Caco-2 (cell line): ENCODE results near the gene NKX1-2. TPM values are rescaled to one million over a fixed set of nuclear protein-coding genes. Genes with fewer than 3 reads are reported as not detected.

Source experiments
- BruUV-seq: library from RNA; stranded (reverse); fragments of 400-500 nt; replicated peaks from 2 replicates; lab custom pipeline; 2021; lab: Mats Ljungman, UMichigan
- CTCF ChIA-PET: fragments of 300-600 bp; sonication (Branson Sonifier 250); formaldehyde crosslinking; loops from one replicate; lab custom pipeline; 2022; ENCODE audit warnings: antibody characterized with exemption; lab: Charles Lee
- POLR2A ChIA-PET: fragments of 300-600 bp; sonication (Branson Sonifier 250); formaldehyde crosslinking; loops from one replicate; lab custom pipeline; 2022; ENCODE audit warnings: antibody characterized with exemption; lab: Charles Lee
- DNase-seq, 2 experiments: peaks; one replicate each; pipeline versions ENCODE4 v3.0.0 to v3.0.0-alpha.2; 2020 to 2022
- H3K27me3 ChIP-seq: replicated peaks from 2 replicates; pipeline ENCODE4 v1.6.0; 2011; ENCODE audit warnings: low read length; ENCODE audit not compliant: control insufficient read depth, insufficient read depth
- H3K36me3 ChIP-seq: 2 replicates; pipeline ENCODE4 v1.5.1; 2011; ENCODE audit warnings: low read length; ENCODE audit not compliant: control insufficient read depth, insufficient read depth
- H3K4me1 ChIP-seq: fragments of 250-450 bp; sonication (Bioruptor Pico); 2 replicates; pipeline ENCODE4 v1.5.1; 2020; ENCODE audit warnings: mild to moderate bottlenecking
- H3K4me3 ChIP-seq: 2 replicates; pipeline ENCODE4 v1.5.1; 2011; ENCODE audit warnings: low read depth, mild to moderate bottlenecking, control low read depth, low read length
- H3K9me3 ChIP-seq: fragments of 250-450 bp; sonication (Bioruptor Pico); 2 replicates; pipeline ENCODE4 v1.5.1; 2020; ENCODE audit warnings: mild to moderate bottlenecking, moderate library complexity
- H3K27ac Mint-ChIP-seq: one replicate; pipeline ENCODE4 v1.8.0; 2022; ENCODE audit warnings: mixed read lengths; ENCODE audit not compliant: unreplicated experiment
- H3K27me3 Mint-ChIP-seq: one replicate; pipeline ENCODE4 v1.8.0; 2022; ENCODE audit warnings: mixed read lengths; ENCODE audit not compliant: insufficient read depth, unreplicated experiment
- H3K36me3 Mint-ChIP-seq: one replicate; pipeline ENCODE4 v1.8.0; 2022; ENCODE audit warnings: mild to moderate bottlenecking, mixed read lengths; ENCODE audit not compliant: insufficient read depth, unreplicated experiment
- H3K4me1 Mint-ChIP-seq: one replicate; pipeline ENCODE4 v1.8.0; 2022; ENCODE audit warnings: low read depth, mixed read lengths; ENCODE audit not compliant: unreplicated experiment
- H3K4me3 Mint-ChIP-seq: one replicate; pipeline ENCODE4 v1.8.0; 2022; ENCODE audit warnings: mild to moderate bottlenecking, moderate library complexity, mixed read lengths; ENCODE audit not compliant: unreplicated experiment
- H3K9me3 Mint-ChIP-seq: one replicate; pipeline ENCODE4 v1.8.0; 2022; ENCODE audit warnings: mixed read lengths; ENCODE audit not compliant: unreplicated experiment
- CTCF ChIP-seq, 2 experiments: fragments of 200-600 bp in 1 of 2; IDR thresholded peaks; 1 replicate in 1 of 2; 2 replicates in 1 of 2; pipeline versions ENCODE4 v1.5.1 to v1.8.0; 2011 to 2022; ENCODE audit warnings: antibody characterized with exemption in 1 of 2, control low read depth in 1 of 2, inconsistent platforms in 1 of 2, low read depth in 1 of 2, low read length in 1 of 2, mild to moderate bottlenecking in 1 of 2, moderate library complexity in 1 of 2; ENCODE audit not compliant: insufficient read depth in 1 of 2, severe bottlenecking in 1 of 2, unreplicated experiment in 1 of 2
- intact Hi-C: fragments of 100-400 bp; cut with micrococcal nuclease; formaldehyde crosslinking; loops from one replicate; pipeline ENCODE4 v1.10.0; 2022; ENCODE audit not compliant: unreplicated experiment
- total RNA-seq: library from RNA; stranded (reverse); gene quantifications from 2 replicates; pipeline ENCODE4 v1.2.3, GENCODE V29; 2022

Gene NKX1-2
- total RNA-seq, 1 experiment from 2014 or later, result 2.8 TPM

DNA sequence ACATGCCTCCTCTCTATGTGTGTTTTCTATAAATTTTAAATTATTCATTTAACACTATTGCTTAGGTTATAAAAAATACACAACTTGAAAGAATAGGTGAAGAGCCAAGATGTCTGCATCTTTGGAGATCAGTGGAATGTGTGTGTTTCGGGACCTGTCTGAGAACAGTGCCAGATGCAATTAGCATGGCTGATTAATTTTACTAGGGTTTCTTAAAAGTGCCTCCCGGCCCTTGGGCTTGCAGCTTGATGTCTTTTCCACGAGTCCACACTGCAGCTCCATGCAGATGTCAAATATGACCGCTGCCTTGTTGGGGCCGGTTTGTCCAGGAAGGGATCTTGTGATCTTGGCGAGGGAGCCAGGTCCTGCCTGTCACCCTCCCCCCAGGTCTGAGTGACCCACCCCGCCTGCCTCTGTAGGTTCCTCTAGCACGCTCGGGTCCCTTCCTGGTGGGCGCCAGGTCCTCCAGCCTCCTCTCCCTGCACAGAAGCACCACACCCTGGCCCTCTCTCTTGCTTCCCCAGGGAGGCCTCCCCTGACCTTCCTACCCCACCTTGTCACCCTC lies 32.5 kb upstream of the NKX1-2 start:
- POLR2A ChIA-PET, result no interaction called here
- Histone ChIP-seq H3K36me3 (peaks cover 2% of the 10 kb centered on the region), H3K4me3 (no peak overlapping the region), H3K9me3 (peaks cover 7% of the 10 kb centered on the region), H3K4me1 (peaks cover 31% of the 10 kb centered on the region), H3K27me3 (no peaks in the 10 kb centered on the region)
- CTCF ChIA-PET, result no interaction called here
- no TSS peak for BruUV-seq
- intact Hi-C loops, result no loop called here
- no peak overlapping the region for H3K27ac Mint-ChIP-seq
- H3K9me3 Mint-ChIP-seq, result peaks cover 9% of the 10 kb centered on the region
- H3K27me3 Mint-ChIP-seq, result no peaks in the 10 kb centered on the region
- no peak overlapping the region for H3K4me3 Mint-ChIP-seq
- DNase-seq, result no peak
- TF ChIP-seq CTCF (IDR thresholded peaks at IDR 0.05; ENCODE audit: insufficient read depth in 1 of 2, low read depth in 1 of 2, low read length in 1 of 2, severe bottlenecking in 1 of 2, unreplicated experiment in 1 of 2), result no peak
- H3K36me3 Mint-ChIP-seq, result peaks cover 23% of the 10 kb centered on the region
- peaks cover 23% of the 10 kb centered on the region for H3K4me1 Mint-ChIP-seq

GRCh38 chr10:124481717-124482116 lies 31.9 kb upstream of the NKX1-2 start:
- intact Hi-C loops, result no loop called here
- no peaks in the 10 kb centered on the region for H3K27me3 Mint-ChIP-seq
- Histone ChIP-seq H3K4me3 (no peak overlapping the region), H3K27me3 (no peaks in the 10 kb centered on the region), H3K4me1 (peaks cover 33% of the 10 kb centered on the region), H3K9me3 (peaks cover 3% of the 10 kb centered on the region; the same call in 1 of the 2 replicates), H3K36me3 (peaks cover 2% of the 10 kb centered on the region)
- H3K4me3 Mint-ChIP-seq, result no peak overlapping the region
- peaks cover 23% of the 10 kb centered on the region for H3K4me1 Mint-ChIP-seq
- H3K27ac Mint-ChIP-seq, result peak overlapping the region; percentile 36
- POLR2A ChIA-PET, result no interaction called here
- CTCF ChIA-PET, result no interaction called here
- no peak for DNase-seq
- no peak for TF ChIP-seq CTCF (IDR thresholded peaks at IDR 0.05; ENCODE audit: insufficient read depth in 1 of 2, low read depth in 1 of 2, low read length in 1 of 2, severe bottlenecking in 1 of 2, unreplicated experiment in 1 of 2)
- no TSS peak for BruUV-seq
- H3K36me3 Mint-ChIP-seq, result peaks cover 22% of the 10 kb centered on the region
- peaks cover 9% of the 10 kb centered on the region for H3K9me3 Mint-ChIP-seq

- no peak for DNase-seq
- no peak overlapping the region for H3K4me3 ChIP-seq
- no peaks in the 10 kb centered on the region for H3K9me3 ChIP-seq
- H3K36me3 Mint-ChIP-seq, result peaks cover 20% of the 10 kb centered on the region
- H3K36me3 ChIP-seq, result no peaks in the 10 kb centered on the region; the same call in 1 of the 2 replicates
- H3K4me1 ChIP-seq, result peaks cover 33% of the 10 kb centered on the region
- ChIA-PET CTCF (no interaction called here), POLR2A (no interaction called here)
- TF ChIP-seq CTCF (IDR thresholded peaks at IDR 0.05; ENCODE audit: insufficient read depth in 1 of 2, low read depth in 1 of 2, low read length in 1 of 2, severe bottlenecking in 1 of 2, unreplicated experiment in 1 of 2), result no peak
- H3K27ac Mint-ChIP-seq, result no peak overlapping the region
- H3K27me3 ChIP-seq, result no peaks in the 10 kb centered on the region
- intact Hi-C loops, result no loop called here
- H3K9me3 Mint-ChIP-seq, result peaks cover 5% of the 10 kb centered on the region
- peaks cover 29% of the 10 kb centered on the region for H3K4me1 Mint-ChIP-seq
- no TSS peak for BruUV-seq
- no peak overlapping the region for H3K4me3 Mint-ChIP-seq
- H3K27me3 Mint-ChIP-seq, result no peaks in the 10 kb centered on the region
Measured at GRCh38 chr10:124480860-124481259, 31.0 kb upstream of the NKX1-2 start.
